Eye (tissue), 1 donor: ENCODE results near the gene LUM.
A peak's percentile ranks its signal among the peaks of the same experiment; 100 is the strongest.
"Not testable (repeated sequence)": the region's sequence is repeated elsewhere in the genome, so short reads cannot be mapped to it uniquely, and the experiment has no call there.

Experiments
- DNase-seq: peaks from one replicate; pipeline ENCODE4 v3.0.0-alpha.2; 2015

LUM gene

DNA sequence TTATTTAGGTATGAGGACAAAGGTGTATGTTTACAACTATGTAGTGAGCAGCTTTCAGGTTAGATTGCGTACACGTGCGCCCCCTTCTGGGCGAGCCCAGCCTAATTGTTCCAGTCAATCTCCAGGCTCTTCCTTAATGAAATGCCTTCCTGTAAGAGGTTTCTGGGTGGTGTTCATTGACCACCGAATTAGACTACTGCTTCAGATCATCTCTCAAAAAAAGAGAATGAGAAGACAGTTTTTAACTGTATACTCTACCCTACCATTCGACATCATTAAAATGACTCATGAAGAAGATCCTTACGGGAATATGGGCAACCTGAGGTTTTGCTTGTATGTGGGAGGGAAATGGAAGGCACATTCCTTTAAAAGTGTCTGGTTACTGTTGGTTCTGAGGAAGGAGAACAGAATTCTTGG, 2.1 kb downstream of the LUM start:
- DNase-seq: peak; percentile 70

DNA sequence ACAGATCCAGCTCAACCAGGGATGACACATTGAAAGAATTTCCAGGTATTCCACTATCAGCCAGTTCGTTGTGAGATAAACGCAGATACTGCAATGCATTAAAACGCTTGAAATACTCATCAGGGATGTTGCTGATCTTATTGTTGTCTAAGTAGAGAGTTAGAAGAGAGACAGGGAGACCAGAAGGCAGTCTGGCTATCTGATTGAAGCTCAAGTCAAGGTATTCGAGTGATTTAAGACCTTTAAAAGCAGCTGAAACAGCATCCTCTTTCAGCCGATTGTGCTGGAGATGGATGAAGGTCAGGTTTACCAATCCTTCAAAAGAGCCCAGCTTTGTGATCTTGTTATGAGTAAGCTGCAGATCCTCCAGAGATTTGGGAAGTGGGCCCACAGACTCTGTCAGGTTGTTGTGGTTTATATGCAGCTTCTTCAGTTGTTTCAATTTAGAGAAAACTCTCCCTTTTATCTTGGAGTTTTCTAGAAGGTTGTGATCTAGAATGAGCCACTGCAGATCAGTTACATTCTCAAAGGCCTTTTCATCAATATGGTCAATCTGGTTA, 3.0 kb downstream of the LUM start:
- no peak for DNase-seq

DNA sequence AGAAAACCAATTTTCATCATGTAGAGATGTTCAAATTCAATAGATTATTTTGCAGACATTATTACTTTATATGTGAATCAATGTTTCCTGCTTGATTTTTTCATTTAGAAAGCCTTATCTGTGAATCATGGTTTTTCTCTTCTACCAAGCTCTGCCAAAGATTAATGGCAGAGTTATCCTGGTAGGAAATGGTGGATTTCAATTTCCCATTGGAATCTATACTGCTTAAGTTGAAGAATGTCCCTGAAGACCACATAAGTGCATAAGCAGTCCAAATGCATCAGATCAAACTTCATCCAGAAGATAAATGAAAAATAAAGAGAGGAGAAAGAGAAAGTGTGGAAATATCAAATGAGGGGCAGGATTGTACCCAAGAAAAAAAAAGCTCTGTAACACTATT, 5.0 kb downstream of the LUM start:
- DNase-seq: no peak

DNA sequence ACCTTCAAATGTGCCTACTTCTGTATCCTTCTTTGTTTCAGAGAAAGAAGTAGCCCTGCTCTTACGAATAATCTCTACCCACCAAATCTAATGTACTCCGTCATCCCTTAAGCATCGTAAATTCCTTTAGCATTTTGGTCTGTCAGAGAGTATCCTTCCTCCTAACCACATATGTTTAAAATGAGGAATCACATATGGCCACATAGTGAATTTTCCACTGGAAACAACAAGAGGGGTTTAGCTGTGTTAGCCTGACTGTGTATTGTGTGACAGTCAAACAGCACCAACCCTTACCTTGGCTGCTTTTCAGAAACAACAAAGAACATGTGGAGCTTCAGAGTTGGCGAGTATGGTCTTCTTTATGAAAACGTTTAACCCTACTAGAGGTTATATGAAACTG, 5.5 kb downstream of the LUM start:
- DNase-seq: no peak

DNA sequence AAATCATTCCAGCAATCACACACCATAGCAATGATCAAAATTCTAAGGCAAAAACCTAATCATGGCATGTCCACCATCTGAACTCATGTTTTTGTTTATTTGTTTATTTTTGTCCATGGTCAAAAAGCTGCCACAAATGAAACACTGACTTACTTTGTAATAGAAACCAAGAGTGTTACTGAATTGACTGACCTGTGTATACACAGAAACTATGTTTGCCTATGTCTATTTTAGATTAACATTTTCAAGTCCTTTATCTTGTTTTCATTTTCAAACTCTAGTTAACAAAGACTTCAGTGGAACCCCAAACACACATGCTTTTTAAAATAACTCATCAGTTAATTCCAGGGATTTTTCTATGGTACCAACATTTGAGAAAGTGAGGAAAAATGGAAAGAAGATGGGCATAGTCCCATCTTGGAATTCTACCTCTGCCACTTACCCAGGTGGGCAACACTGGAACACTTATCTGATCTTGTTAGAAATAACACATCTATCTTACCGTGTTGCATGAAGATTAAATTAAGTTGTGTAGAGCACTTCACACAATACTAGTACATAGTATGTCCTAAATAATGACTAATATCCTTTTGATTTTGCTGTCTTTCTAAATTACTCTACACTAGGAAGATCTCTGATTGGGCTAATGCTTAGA, 6.4 kb downstream of the LUM start:
- DNase-seq: no peak

DNA sequence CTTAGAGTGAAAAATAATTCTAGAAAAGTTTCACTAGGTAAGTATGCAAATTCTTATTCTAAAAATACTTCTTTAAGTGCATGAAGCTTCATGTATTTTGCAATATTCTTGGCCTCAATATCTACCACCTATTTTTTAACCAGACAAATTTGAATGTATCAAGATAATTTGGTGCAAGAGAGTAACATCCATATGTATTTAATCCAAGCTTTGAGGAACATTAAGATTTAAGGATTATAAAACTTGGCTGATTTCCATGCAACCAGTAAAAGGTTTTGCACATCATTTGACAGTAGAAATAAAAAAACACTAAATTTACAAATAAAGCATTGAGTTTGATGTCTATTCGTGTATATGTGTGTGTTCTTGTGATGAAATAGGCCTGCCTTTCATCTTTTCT, 7.7 kb downstream of the LUM start:
- no peak for DNase-seq

DNA sequence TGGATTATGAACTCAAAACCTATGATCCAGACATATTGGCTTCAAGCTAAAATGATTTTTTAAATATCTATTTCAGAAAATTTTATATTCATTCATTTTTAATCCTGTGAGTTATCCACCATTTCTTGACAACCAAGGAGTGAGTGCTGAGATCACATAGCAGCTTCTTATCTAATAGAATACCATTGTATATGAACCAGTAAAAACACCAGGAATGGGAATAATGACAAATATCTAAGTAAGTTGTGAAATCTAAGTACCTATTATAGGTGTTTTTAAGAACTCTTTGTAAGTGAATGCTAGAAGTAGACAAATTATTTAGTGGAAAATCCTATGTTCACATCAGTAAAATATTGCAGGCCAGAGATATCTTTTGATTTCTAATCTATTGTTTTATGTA, 8.2 kb downstream of the LUM start:
- no peak for DNase-seq

DNA sequence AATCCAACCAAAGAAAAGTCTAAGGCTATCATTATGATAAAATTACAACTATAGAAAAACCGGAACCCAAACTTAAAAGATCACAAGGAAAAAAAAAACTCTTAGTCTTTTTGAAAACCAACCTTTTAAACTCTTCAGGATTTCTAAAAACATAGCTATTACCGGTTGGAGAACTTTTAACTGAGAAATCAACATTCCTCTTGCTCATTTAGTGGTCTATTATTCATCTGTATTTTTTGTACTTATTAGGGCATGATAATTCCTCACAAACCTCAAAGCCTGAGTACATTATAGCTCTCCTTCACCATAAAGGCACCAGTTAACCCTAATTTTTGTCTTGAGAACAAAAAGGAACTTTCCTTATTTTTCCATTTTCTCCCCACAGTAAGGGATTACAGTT, 10.4 kb downstream of the LUM start:
- no peak for DNase-seq

DNA sequence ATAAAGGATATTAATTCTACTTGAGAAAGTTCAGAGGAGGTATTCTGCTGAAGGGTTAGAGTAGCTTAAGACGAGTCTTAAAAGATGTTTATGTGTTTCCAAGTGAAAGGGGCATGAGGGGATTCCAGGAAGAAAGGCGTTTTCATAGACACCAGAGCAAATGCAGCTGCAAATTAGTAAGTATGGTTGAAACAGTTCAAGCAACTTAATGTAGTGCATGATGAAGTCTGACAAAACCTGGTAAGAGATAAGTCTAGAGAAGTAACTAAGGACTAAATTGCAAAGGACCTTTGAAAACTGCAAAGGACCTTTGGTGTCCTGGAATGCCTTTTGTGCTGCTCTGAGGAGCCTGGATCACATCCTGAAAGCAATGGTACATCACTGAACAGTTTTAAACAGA, 11.5 kb downstream of the LUM start:
- DNase-seq: no peak

DNA sequence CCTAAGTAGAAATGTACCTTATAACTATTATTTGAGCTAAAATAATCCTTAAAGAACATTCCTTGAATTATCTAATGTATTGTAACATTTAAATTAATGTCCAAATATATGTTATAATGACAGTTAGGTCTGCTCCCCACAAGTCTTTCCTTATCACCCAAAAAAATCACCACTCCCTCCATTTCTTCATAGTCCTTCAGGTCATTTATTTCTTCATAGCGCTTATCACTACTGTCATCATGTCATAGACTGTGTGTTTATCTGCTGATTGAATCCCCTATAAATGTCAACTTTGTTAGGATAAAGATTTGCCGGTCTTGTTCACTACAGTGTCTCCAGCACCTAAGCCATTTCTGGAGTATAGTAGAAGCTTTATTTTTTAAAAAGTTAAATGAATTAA, 12.0 kb downstream of the LUM start:
- no peak for DNase-seq

DNA sequence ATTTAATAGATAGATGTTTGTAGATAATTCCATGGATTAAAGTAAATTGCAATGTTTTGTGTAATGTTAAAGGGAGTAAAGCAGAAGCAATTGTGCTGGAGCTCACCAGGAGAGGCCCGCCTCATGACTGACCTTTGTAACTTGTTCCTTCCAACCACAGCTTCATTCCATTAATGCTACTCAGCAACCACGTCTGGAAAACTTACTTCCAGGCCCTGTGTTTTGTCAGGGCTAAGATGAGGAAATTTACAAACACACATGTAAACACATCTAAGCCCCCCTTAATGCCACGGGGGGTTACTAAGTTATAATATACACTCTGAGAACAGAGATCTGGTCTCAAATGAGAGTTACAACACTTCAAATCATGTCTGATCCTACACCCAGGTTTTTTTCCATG, 12.4 kb downstream of the LUM start:
- DNase-seq: no peak

DNA sequence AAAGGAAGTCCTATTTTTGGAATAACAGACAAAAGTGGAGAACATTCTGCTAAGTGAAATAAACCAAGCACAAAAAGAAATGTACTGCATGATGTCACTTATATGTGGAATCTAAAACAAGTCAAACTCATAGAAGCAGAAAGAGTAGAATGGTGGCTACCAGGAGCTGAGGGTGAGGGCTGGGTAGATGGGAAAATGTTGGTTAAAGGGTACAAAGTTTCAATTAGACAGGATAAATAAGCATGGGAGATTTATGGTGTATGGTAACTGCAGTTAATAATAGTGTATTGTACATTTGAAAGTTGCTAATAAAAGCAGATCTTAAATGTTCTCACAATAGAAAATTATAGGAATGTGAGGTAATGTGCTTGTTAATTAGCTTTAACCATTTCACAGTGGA, 12.8 kb downstream of the LUM start:
- DNase-seq: no peak

DNA sequence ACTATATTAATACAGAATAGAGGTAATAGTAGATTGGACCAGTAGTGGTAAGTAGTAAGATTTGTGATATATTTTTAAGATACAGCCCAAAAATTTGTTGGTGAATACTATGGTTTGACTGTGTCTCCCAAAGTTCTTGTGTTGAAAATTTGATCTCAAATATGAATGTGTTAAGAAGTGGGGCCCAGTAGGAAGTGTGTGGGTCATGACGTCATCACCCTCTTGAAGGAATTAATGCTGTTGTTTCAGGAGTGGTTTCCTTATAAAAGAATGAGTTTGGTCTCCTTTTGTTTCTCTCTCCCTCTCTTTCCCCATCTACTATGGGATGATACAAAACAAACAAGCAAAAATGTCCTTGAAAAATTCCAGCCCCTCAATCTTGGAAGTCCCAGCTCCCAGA, 16.3 kb downstream of the LUM start:
- no peak for DNase-seq

DNA sequence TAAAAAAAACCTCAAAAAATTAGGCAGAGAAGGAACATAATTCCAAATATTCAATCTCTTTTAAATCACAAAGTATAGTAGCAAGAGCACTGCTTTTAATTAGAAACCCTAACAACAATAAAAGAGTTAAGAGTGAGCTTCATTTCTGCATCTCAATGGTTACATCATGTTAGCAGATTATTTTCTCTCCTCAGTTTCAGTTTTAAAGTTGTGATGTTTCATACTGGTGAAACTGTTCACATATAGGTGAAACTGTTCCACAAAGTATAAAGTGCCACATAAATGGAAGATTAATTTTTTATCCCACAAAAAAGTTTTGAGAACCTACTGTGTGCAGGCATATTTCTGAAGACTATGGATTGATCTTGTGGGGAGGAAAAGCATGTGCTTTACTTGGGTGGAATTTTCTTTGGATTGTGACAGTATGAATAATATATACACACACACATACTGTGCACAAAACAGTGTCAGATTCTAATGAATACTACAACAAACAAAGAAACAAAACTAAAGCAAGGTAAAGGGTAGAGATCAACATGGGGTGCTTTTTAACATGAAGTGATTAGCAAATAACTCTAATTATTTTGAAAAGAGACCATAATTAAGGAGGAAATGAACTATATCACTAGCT, 17.1 kb downstream of the LUM start:
- DNase-seq: no peak

DNA sequence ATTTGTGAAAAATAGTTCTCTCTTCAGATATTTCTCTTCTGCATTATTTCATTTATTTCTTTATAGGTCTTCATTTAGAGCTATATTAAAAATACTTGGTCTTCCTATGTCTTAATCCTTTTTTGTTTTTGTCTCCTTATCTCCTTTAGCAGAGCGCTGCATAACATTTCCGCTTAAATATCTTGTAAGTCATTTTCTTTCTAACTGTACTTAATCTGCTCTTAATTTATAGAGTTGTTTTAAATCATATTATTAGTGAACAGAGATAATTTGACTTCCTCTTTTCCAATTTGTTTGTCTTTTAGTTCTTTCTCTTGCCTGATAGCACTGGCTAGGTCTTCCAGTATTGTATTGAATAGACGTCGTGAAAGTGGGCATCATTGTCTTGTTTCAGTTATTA, 18.0 kb downstream of the LUM start:
- DNase-seq: no peak

DNA sequence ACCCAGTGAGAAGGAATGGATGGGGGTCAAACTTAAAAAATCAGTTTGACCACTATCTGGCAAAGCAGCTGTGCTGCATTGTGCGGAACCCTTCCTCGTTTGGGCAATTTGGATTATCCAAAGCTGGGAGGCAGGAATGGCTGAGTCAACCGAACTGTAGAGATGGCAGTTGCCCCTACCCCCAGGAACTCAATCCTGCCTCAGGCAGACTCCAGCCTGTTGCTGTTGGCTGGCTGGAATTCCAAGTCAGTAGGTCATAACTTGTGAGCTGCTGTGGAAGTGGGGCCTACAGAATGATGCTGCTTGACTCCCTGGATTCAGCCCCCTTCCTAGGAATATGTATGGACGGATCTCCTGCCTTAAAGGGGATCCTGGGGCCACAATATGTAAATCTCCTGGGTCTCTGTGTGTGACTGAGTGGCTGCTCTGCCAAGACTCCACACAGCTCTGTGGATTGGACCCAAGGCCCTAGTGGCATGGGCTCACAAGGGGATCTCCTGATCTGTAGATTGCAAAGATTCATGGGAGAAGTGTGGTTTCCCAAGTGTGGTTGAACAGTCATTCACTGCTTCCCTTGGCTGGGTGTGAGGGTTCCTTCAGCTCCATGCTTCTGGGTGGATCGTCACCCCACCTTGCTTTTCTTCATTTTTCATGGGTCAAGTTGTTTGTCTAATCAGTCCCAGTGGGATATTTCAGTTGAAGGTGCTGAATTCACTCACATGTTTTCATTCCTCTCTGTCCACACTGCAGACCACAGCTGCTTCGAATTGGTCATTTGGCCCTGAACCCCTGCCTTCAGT, 19.2 kb downstream of the LUM start:
- no peak for DNase-seq

DNA sequence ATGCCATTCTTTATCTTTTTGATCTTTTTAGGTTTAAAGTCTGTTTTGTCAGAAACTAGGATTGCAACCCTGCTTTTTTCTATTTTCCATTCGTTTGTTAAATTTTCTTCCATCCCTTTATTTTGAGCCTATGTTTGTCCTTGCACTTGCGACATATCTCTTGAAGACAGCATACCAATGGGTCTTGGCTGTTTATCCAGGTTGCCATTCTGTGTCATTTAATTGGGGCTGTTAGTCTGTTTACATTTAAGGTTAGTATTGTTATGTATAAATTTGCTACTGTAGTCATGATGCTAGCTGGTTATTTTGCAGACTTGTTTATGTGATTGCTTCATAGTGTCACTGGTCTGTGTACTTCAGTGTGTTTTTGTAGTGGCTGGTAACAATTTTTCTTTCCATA, 21.3 kb downstream of the LUM start:
- DNase-seq: not testable (repeated sequence)

DNA sequence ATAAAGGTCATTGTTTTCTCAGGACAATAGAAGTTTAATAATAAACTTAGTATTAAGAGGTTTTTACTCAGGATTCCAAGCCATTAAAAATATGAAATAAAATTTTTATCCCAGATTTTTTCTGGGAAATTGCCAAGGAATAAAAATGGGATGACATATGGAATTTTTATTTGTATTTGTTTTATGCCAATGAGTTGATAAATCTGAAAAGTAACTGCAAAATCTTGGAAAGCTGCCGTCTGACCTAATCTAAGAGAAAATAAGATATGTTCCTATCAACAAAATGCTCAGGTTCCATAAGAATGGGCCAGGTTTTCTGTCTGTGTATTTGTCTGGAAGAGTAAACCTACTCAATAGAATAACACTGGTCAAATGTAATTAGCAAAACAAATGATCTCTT, 31.3 kb downstream of the LUM start:
- no peak for DNase-seq

DNA sequence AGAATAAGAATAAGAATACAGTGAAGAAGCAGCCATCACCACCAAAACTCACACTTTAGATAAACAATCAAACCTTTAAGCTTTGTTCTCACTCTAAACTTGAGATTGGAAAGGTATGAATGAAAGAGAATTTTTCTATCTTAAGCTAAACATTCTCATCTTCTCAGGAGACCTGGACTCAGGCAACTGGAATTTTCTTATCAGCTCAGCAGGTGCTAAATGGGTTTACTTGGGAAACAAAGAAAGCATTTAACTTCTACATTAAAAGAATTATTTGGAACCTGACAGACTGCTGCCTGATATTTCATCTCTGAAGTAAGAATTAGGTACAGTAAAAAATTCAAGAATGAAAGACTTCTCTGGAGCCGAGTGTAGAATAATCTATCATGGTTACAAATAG, 32.8 kb downstream of the LUM start:
- no peak for DNase-seq

DNA sequence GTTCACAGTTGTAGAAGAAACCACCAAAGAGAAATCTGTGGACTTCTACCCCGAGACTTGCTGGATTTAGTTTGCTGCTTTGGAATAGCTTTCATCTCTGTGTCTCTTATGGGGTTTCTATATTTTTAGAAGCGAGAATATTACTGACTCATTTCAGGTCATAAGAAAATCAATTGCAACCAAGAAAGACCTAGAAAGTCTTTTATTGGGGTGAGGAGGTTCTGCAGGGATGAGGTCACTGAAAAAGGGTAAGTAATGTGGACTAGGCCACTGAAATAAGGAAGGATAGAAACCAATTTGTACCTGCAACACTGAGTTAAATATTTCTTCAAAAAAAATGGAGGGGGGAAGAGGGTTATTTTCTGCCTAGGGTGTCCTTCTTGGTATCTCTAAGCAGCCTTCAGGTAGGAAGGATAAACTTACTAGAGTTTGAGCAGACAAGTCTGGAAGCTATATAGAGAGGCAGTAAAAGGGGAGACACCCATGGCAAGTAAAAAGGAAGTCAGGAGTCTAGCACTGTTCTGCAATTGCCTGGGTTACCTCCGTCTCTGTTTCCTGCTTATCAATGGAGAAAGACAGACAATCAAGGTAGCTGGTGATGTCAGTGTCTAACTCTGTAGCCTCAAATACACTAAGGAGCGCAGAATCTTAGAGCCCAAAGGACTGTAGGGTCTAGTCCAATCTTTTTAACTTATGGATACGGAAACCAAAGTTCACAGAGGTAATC, 33.9 kb downstream of the LUM start:
- no peak for DNase-seq

DNA sequence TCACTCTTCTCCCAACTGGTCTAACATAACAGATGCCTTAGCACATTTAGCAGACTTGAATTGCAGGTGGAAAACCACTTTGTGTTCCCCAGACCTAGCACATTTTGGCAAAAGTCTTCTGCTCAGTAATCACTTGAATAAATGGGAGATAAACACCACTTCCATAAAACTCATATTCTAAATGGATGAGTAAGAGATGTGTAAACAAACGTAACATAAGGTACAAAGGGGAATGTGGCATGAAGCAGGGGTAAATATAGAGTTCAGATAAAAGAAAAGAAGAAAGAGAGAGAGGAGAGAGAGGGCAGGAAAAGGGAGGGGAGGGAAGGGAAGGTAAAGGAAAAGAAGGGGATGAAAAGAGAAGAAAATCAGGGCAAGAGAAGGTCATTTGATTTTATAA, 36.4 kb downstream of the LUM start:
- DNase-seq: no peak

DNA sequence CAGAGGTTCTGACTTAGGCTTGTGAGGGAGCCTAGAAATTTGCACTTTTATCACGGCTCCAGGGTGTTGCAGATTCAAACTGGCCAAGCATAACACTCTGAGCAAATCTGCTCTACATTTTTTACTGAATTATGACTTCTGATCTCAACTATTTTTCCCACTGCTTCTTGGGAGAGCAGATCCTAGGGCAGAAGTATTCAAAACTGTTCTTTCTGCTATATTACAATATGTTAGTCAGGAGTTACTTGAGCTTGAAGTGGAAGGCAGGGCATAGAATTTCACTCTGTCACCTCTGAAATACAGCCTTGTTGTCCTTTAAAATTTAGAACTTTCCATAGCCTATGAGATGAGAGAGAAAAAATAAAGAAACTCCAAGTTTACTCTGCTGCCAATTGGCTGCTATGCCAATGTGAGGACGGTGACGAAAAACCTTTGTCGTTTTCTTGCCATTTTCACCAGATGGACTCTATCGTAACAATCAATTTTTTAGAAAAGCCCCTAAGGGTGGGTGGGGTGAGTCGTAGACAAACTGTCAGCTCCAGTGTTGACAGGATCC, 37.1 kb downstream of the LUM start:
- DNase-seq: no peak

DNA sequence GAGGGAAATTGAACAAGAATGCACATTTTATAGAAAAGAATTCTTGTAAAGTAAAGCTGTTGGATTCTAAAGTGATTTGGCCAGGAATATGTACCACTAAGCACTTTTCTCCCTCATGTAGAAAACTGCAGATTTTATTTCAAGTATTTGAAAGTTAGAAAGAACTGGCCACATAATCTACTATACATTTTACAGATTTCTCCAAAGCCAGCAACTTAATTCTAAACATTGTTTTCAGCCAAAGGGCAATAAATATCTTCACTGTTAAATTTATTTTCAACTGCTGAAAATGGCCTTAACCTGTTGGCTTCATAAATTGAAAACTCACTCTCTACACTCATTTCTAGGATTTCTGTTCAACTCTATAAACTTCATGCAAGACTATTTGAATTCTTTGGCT, 37.9 kb downstream of the LUM start:
- DNase-seq: no peak
